NCI-H146 treated with DMSO at 0.1 percent for 48 hours (cell line): ENCODE data around the gene SPTLC1.
"Not testable (repeated sequence)": the region's sequence is repeated elsewhere in the genome, so short reads cannot be mapped to it uniquely, and the experiment has no call there.

Experiments used
- DNase-seq: peaks from one replicate; lab custom pipeline; 2025; ENCODE audit not compliant: unreplicated experiment; lab: John Stamatoyannopoulos, UW

SPTLC1 gene

GRCh38 chr9:92035687-92036410, 79.4 kb downstream of the SPTLC1 start:
- no peak for DNase-seq

DNA sequence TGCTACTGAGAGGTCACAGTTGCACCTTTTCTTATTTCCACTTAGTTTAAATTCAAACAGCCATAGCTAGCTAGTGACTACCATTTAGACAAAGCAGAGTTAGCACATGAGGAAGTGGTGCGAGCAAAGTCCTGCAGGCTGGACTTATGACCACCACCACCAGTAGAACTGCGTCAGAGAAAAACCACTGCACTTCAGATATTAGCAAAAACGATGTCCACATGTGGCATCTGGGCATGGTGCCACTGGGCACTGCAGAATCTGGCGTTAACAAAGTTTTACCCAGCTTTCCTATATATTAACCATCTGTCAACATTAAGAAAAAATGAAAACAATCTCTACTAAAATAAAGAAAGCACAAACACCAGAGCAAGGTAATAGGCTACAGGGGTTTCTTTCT, 80.1 kb downstream of the SPTLC1 start:
- DNase-seq, result no peak

DNA sequence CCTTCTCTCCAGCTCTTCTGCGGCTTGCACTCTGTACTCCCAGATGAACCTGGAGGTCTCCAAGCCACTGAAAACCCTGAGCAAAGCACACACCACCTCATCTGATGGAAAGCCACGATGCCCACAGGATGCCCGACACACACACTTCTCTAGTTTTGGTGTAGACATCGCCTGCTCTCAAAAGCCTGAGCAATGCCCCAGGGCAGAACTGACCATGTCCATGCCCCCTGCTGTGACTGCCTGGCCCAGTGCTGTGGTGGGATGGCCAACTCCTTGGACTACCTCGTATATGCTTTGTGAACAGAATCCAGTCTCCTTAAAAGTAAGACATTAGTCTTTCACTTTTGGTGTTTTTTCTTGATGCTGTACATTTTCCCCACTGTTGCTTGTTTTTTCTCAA, 81.2 kb downstream of the SPTLC1 start:
- no peak for DNase-seq

- no peak for DNase-seq
These were observed 81.9 kb downstream of the SPTLC1 start for GRCh38 chr9:92033307-92033706.

DNA sequence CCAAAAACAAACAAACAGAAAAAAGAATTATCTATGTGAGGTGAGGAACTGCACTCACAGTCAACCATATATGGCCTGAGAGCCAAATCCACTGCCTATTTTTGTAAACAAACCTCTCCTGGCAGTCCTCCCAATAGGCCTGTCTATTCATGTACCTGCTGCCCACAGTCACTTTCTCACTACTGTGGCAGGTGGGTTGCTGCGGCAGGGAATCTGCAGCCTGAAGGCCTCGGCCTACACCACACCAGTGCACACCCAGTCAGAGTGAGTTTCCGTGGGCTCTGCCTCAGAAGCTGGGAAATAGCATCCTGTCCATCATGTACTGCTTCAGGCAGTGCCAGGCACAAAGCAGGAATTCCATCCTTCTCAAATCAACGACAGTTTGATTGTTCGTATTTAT, 82.3 kb downstream of the SPTLC1 start:
- no peak for DNase-seq

GRCh38 chr9:92030367-92030766, 84.8 kb downstream of the SPTLC1 start:
- no peak for DNase-seq

DNA sequence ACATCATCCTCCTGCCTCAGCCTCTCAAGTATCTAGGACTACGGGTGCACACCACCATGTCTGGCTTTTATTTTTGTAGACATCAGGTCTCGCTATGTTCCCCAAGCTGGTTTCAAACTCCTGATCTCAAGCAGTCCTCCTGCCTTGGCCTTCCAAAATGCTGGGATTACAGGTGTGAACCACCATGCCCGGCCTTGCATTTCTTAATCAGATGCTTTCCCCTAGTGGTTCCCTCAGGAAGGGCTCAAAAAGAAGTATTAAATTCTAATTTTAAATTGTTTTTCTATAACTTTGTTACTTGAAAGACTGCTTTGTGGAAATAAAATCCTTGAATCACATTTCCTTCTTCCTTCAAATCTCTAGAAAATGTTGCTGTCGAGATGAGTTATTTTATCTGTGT, 85.7 kb downstream of the SPTLC1 start:
- no peak for DNase-seq

GRCh38 chr9:92026206-92027002, 88.8 kb downstream of the SPTLC1 start:
- no peak for DNase-seq

GRCh38 chr9:92021785-92022541, 93.2 kb downstream of the SPTLC1 start:
- DNase-seq, result not testable (repeated sequence)

DNA sequence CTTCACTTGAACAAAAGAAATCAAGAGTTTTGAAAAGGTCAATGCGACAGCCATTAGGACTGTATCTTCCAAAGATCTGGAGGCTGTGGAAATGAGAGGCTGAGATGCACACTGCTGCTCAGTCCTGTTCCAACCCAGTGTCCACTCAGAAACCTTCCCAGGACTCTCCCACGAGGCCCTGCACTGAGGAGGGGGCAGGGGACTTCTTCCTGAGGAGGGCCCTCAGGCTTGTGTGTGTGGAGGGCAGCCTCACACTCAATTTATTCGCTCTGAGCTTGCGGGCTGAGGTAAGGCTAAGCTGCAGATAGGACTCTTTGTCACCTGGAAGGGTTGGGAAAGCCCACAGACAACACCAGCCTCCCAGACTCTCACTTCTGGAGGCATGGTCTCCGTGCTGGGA, 95.6 kb downstream of the SPTLC1 start:
- DNase-seq, result no peak

- no peak for DNase-seq
These were observed 104.3 kb downstream of the SPTLC1 start for GRCh38 chr9:92010705-92011536.

- DNase-seq, result not testable (repeated sequence)
These were observed 105.0 kb downstream of the SPTLC1 start for GRCh38 chr9:92010253-92010652.

GRCh38 chr9:92008041-92008440, 107.2 kb downstream of the SPTLC1 start:
- DNase-seq, result no peak

- no peak for DNase-seq
These were observed 111.2 kb downstream of the SPTLC1 start for GRCh38 chr9:92004045-92004392.

- no peak for DNase-seq
These were observed 111.7 kb downstream of the SPTLC1 start for GRCh38 chr9:92003308-92004044.

GRCh38 chr9:92001948-92002347, 113.3 kb downstream of the SPTLC1 start:
- not testable (repeated sequence) for DNase-seq

- no peak for DNase-seq
These were observed 114.0 kb downstream of the SPTLC1 start for GRCh38 chr9:92001244-92001643.

DNA sequence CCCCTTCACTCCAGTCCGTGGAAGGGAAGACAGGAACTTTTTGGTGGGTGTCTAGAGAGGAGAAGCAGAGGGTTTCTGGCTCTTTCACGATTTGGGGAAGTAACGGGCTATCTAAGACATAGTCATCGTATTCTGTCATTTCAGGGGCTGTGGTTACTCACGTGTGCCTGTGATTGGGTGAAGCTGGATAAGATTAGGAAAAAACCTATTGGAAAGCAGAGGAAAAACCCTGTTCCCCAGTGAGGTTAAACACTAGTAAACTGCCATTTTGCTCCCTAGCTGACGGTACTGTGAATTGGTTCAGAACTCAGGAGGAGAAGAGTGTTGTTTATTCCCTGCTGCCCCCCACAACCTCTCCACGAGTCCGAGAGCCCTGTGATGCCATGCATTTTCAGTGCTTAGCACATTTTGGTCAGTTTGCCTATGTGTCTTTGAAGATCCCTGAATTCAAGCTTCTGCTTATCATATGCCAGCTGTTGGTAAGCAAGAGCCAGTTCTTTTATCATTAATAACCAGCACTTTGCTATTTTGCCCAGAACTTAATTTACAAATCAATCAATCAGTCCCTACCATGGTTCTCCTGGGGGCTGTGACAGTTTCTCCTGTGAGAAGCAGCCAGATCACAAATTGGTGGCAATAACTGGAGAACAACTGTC, 120.1 kb downstream of the SPTLC1 start:
- no peak for DNase-seq

GRCh38 chr9:91994422-91994821, 120.8 kb downstream of the SPTLC1 start:
- no peak for DNase-seq
